ELF-1 (cell line): Measurements from ENCODE around the gene SNCB.

Experiments used
- DNase-seq: peaks from one replicate; pipeline ENCODE4 v3.0.0-alpha.2; 2016; ENCODE audit warnings: low read depth, low spot score

SNCB gene

DNA sequence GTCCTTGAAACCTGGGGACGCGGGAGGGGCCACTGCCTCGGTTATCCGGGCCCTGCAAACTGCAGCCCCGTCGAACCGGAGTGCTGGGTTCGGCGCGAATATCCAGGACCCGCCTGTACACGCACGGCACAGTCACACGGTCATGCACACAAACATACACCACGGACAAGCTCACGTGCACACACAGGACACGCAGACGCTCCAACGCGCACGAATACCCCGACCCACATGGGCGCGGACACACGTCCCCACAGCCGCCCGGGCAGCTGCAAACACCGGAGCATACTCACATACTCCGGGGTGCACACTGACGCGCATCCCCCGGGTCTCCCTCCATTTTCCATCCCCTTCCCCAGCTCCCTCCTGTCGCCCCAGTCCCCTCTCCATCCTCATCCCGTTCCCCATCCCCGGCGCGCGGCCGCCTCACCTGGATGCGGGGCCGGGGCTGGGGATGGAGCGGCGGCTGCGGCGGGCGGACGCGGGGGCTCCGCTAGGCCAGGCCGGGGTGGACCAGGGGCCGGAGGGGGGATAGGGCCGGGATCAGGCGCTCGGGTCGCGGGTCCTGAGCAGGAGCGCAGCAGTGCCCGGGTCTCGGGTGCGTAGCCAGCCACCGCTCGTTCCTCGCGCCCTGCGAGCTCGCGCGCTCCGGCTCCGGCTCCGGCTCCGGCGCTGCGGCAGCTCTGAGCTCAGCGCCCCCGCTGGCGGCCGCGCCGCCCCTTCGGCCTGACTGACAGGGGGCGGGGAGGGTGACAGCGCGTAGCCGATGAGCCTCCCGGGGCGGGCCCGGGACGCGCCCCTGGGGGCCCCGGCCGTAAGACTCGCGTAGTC lies at the start of gene SNCB, which contains the start of gene EIF4E1B:
TSS of gene SNCB (minus strand) at position 682 of the 828 bp plus-strand sequence. CDS start 880 bp downstream, outside the sequence.
TSS of gene EIF4E1B (plus strand) at position 823 of the 828 bp plus-strand sequence. CDS start 12,113 bp downstream, outside the sequence.
- peak; percentile 59 for DNase-seq

DNA sequence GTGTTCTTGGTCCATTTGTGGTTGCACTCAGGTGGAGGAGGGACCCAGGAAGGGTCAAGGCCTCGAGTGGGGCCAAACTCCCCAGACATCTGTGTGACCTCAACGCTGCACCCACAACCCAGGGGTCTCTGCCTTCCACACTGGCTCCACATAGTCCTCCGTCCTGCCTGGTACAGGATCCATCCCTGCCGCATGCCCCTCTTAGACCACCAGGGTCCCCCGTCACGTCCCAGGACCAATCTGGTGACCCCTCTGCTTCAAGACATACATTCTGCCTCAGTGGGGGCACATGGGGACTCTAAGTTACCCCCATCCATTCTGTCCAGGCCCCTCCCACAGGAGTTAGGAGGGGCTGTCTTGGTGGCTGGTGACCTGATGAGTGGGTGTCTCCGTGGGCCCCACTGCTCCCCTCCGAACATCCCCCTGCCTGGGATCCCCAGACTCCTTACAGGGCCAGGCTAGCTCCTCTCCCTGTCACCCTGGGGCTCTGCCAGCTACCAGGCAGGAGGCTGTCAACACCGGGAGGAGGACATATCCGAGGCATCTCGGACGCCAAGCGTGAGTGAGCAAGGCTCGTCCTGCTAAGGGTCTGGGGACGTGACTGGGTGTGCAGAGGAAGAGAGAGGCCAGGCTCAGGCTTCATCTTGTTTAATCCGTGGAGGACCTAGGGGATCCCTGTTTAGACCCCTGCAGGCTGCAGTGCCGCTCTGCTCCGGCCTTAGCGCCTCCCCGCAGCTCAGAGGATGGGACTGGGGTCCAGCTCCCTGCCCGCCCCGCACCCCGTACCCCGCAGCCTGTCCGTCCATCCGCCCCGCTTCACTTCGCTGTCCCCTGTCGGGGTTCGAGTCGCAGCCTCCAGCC lies 49.3 kb upstream of the SNCB start:
- DNase-seq = no peak

DNA sequence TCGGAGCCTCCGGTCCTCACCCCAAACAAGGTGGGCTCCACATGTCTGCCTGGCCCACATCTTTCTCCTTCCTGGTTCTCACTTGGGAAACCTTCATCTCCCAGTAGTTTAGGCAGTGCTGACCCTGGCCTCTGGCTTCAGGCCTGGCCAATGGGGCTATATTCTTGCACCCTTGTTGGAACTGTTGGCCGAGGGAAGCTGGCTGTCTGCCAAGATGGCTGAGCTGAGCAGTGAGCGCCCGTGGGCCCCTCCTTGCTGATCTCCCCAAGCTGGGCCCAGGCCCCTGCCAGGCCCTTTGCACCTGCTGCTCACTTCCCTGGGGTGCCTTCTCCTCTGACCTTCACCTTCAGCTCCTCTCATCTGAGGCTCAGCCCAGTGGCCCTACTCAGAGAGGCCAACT lies 48.2 kb upstream of the SNCB start:
- no peak for DNase-seq

DNA sequence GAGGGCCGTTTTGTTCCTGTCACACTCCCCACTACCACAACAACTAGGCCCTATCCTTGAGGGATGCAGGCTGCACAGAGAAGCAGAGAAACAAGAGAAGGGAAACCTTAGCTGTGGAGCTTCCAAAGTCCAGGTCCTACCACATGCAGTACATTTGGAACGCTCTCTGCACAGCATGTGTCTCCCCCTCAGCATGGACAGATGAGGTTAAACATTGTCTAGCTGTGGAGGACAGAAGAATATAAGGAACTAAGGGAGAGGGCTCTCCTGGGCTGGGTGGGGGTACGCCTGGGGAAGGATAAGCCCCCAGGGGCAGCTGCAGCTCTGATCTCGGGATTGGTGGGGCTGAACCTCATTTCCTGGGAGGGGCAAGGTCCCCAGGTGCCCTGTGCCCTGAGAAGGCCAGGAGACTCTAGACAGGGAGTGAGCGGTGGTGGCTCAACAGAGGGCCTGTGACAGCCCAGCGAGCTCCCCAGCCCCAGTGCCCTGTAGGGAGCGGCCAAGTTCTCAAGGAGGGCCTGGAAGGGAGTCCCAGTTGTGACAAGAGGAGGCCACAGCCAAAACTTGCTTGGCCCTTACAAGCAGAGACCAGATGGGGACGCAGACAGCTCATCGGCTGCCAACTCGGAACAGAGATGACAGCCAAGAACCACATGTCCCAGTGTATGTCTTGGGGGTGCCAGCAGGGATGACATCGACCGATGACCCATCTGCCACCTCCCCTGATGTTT lies 47.0 kb upstream of the SNCB start:
- DNase-seq = no peak

DNA sequence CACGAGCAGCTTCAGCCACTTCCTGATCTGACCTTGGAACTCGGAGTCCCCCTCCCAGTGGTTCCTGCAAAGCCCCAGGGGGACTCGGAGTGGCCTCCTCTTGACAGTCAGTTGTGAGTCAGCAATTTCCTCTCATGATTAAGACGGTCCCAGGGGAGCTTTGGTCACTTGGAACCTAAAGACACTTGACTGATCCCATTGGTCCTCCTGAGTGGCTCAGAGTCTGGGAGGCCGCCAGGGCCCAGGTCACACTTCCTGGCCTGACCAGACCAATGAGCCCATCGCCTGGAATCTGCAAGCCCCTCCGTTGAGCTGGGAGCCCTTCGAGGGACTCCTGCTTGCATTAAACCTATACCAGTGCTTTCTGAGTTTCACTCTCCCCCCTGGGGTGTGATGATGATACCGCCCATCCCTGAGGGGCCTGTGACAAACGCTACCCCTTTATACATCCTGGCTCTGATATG lies 46.1 kb upstream of the SNCB start:
- peak; percentile 60 for DNase-seq

DNA sequence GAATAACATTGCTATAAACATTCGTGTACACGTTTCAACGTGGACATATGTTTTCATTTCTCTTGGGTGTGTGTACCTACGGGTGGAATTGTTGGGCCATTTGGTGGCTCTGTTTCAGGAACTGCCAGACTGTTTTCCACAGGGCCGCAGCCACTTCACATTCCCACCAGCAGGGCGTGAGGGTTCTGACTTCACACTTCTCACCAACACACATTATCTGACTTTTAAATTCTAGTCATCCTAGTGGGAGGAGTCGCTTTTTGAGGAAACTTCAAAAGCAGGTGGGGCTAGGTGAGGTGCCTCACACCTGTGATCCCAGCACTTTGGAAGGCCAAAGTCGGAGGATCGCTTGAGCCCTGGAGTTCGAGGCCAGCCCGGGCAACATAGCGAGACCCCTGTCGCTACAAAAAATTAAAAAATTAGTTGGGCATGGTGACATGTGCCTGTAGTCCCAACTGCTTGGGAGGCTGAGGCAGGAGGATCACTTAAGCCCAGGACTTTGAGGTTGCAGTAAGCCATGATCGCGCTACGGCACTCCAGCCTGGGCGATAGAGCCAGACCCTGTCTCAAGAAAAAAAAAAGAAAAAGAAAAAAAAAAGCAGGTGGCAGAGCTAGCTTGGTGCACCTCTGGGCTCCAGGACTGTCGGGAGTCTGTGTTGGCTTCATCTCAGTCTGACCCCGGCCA lies 45.5 kb upstream of the SNCB start:
- DNase-seq = peak; percentile 86

DNA sequence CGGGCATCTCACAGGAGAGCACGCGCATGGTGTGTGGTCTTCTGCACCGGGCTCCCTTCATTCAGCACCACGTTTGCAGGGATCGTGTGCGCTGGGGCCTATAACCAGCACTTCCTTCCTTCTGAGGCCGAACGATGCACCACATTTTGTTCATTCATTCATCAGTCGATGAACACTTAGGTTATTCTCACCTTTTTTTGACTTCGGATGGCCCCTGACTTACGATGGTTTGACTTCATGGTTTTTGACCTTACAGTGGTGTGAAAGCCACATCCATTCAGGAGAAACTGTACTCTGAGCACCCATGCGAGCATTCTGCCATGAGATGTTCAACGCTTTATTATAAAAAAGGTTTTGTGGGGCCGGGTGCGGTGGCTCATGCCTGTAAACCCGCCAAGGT lies 44.5 kb upstream of the SNCB start:
- DNase-seq = no peak

DNA sequence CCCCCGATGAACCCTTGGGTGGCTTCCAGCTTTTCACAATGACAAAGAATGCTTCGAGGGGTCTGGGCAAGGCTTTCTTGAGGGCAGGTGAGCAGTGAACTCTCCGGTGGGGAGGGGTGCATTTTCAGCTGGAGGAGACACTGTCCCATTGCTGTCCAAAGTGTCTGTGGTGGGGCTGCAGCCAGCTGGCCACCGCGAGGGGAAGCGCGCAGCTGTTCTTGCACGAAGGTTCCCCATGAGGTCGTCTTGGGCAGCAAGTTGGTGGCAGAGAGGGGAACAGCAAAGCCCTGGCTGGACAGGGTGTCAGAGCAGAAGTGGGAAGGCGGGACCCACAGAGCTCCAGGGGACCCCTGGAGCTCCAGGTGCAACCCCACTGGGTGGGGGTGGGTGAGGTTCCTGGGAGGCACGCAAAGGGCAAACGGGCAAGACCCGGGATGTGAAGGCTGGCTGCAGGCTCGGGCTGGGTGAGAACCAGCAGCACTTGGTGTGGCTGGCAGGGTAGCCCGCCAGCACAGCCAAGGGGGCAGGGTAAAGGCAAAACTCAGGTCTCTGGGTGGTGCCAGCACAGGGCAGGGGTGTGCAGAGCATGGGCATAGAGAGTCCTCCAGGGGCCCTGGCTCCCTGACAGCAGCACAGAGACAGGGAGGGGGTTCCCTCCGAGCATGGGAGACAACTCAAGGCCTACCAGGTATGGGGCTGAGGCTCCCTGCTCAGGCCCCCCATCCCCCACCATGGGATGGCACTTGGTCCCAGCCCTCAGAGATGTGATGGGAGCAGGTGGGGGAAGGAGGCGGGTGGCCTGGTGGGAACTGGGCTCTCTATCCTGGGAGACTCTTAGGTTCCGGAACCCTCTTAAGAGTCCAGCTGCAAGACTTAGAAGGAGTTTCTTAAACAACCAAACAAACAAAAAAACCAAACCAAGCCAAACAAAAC lies 43.6 kb upstream of the SNCB start:
- no peak for DNase-seq

DNA sequence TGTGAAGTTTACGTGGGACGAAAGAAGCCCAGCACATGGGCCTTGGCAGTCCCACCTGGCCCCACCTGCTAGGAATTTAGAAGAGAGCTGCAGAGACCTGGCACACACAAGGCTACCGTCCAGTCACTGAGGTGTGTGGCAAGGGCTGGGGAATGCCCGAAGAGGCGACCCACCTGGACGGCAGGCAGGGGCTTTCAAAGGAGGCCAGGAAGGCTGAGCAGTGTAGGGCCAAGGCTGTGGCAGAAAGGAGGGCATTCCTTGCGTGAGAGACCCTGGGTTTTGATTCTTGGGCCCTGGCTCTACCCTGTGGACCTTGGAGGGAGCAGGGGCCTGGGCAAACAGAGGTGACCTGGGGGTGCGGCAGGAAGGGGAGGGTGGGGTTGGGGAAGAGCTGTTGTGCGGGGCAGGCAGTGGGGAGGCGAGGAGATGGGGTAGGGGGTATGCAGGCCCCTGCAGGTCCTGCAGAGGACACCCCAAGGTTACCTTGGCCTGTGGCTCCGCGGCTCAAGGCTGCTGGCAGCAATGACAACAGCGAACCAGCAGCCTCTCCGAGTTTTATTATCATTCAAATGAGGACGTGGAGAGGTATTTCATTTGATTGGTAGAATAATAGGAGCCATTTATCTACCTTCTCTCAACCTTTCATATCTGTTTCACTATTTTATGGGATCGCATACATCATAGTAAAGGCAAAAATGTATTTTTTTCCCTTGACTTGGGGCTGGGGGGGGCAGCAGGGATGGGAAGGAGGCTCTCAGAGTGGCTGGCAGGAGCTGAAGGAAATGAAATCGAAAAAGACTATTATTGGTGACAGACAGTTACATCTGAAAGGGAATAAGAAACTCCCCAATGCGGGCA lies 41.8 kb upstream of the SNCB start:
- no peak for DNase-seq

DNA sequence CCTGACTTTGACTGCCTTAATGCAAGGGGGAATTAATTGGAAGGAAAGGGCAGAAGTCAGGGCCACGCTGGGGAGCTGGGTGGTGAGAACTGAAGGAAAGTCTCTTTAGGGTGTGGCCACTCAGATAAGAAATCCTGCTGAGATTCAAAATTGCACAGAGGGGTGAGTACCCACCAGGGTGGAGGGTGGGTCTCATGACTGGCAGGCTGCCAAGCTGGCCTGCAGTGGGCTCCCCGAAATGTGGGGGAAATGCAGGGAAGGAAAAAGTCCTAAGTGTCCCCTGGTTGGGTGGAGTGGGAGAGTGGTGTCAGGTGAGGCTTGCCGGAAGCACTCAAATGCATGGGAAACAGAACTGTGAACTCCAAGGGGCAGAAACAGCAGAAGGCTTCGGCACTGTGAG lies 41.1 kb upstream of the SNCB start:
- no peak for DNase-seq

DNA sequence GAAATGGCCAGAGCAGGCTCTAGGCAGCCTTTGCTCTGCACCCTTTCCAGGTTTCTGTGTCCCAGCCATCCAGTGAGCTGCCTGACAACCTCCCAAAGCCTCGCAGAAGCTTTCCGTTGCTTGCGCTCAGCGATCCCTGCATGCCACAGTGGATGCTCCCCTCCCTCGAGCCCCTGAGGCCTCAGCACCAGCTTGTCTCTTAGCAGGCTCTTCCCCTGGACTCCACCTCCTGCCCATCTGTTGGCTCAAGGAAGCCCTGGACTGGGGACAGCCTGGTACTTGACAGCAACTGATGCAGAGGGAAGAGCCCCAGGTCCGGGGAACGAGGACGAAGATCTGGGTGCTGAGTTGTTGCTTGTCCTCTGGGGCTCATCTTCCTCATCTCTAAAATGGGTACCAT lies 40.1 kb upstream of the SNCB start:
- no peak for DNase-seq

DNA sequence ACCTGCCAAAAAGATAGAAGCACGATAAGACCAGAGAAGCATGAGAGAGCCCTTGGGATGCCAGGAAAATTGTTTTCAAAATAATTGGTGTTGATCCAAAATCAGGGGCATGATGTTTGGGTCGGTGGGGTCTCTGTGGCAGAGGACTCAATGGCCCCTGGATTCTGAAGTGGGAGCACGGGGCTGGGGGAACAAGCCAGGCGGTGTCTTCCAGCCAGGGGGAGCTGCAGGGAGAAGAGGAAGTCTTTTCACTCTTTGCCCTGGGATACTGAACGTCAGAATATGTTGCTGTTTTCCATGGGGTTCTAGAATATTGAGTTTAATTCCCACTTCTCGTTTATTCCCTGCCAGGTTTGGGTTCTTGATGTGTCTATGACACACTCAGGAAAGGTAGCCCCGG lies 37.3 kb upstream of the SNCB start:
- no peak for DNase-seq

DNA sequence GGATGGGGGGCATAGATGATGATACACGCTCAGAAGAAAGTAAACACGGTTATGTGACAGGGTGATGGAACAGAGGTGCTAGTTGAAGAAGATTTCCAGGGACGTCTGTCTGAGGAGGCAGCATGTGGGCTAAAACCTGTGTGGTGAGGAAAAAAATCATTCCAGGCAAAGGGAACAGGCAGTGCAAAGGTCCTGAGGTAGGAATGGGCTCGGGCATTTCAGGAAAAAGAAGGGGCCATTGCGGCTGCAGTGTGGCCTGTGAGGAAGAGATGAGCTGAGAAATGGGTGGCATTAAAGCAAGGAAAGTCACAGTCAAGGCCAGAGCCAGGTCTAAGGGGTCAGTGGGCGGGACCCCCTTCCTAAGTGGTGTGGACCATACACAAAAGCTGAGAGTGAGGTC lies 35.2 kb upstream of the SNCB start:
- DNase-seq = no peak

DNA sequence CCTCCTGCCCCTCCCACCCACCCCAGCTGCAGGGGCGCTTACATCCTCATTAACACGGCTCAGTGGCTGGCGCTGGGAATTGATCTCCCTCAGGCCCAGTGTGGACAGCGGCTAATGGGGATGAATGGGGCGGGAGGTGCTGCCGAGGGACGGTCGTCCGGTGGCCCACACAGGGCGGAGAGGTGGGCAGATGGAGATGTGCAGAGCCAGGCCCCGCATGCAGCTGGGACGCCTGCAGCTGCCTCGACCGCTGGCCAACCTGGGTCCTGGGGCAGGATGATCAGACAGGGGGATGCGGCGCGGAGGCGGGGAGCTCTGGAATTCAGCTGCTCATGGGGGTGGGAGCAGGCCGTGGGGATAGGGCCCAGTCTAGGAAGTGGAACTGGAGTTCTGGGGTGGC lies 34.6 kb upstream of the SNCB start:
- no peak for DNase-seq

DNA sequence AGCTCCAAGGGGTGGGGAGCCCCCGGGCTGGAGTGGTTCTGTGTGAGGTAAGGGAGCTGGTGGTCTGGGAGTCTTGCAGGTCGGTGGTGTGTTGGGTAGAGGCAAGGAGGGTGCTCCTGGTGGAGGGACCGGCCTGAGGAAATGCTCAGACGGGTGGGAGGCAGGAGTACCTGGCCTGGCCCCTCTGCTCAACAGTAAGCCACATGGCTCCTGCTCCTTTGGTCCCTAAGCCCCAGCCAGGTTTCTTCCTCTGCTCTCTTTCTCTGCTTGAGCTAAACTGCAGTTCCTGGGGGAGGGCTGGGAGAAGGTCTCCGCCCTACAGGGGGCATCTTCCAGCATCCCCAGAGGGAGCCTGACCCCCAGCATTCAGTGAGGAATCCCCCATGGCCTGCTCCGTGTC lies 34.1 kb upstream of the SNCB start:
- no peak for DNase-seq

DNA sequence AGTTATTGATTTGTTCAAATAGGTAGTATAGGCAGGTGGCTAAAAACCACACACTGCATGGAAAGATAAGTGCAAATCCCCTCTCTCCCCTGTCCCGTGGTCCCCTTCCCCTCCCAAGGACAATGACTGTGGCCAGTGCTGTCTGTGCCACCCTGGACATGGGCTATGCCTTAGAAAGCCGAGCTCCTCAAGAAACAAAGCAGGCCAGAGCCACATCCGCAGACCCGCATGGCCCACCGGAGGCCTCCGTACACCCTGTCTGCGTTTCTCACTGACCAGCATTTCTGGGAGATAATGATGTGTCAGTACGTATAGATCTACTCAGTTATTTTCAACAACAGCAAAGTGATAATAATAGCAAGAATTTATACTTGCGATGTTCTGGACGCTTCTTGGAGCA lies 33.2 kb upstream of the SNCB start:
- DNase-seq = no peak

DNA sequence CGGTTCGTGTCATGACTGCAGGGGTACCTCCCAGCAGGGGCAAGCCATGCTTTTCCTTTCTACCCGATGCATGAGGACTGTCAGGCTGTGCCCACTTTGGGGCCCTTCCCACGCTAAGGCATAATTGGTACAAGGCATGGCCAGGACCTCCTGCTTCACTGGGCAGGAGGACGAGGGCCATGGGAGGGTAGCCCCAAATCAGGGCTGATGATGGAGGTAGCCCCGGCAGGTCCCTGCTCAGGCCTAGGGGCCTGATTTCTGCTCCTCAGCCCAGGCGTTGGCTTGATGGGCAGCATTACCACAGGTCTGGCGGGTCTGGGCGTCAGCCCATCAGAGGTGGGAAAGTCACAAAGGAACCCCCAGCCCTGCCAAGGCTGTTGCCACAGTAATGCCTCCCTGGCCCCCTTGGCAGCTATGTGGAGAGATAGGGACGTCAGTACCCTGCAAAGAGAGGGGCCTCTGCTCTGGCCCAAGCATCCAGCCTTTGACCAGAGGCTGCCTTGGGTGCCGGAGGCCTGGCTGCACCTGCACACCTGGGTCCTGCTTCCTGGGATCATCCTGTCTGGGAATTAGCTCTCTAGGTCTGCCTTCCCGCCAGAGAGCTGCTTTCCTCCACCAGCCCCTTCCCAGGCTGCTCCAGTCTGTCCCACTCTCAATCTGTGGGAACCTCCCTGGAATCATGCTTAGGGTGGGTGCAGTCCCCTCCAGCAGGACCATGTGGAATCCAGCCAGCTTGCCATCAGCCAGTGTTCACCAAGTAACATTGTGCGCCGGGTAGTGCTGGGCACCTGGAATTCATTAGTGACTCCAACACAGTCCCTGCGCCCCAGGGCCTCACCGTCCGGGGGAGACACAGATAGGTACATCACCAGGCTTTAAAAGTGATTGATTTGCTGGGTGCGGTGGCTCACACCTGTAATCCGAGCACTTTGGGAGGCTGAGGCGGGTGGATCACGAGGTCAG lies 32.3 kb upstream of the SNCB start:
- DNase-seq = no peak

DNA sequence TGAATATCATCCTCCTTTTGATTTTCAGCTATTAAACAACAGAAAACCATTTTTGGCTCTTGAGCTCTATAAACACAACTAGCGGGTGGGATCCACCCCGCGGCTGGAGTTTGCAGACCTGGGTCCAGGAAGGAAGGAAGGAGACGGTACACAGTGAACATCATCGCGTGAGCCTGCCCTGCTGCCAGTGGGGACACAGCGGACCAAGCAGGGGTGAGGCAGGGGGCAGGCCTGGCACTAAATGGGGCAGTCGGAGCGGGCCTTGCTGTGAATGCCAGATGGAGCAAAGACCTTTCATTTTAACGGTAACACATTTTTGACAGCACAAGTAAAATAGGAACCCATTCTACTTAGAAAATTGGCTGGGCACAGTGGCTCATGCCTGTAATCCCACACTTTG lies 31.3 kb upstream of the SNCB start:
- no peak for DNase-seq
